GM12892 (cell line): ENCODE data around the gene ITGB1.

ENCODE experiments used
- POLR2A ChIP-seq: IDR thresholded peaks from 2 replicates; pipeline ENCODE4 v1.6.1; 2011; ENCODE audit warnings: low read depth, low read length, control low read depth
- POLR2AphosphoS5 ChIP-seq: IDR thresholded peaks from 2 replicates; pipeline ENCODE4 v1.6.1; 2011; ENCODE audit warnings: low read depth, low read length, control low read depth
- TAF1 ChIP-seq: IDR thresholded peaks from 2 replicates; pipeline ENCODE4 v1.6.1; 2011; ENCODE audit warnings: low read depth, mild to moderate bottlenecking, control low read depth, low read length, borderline replicate concordance

DNA sequence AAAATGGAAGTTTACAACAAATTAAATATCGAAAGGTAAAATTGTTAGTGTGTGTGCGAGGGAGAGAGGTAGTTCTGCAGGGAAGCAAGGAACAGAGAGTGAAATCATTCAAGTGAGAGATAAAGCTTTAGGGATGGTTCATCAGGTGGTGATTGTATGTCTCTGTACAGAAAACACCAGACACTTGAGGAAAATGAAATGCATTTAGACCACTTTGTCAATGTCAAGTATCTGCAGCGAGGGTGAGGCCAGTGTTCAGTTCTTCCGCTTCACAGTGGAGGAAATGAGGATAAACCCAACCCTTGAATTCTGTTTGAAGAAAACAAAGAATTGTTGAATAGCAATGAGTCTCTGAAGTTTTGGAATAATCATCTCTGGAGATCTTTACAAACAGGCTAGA, 14.4 kb upstream of the ITGB1 start:
- TF ChIP-seq TAF1 (no peak), POLR2A (no peak), POLR2AphosphoS5 (no peak)
